GM19463 (cell line): ENCODE measurements around the gene LIPT1.
"Not testable (repeated sequence)": the region's sequence is repeated elsewhere in the genome, so short reads cannot be mapped to it uniquely, and the experiment has no call there.

ENCODE experiments used
- ATAC-seq: cut with Tn5 transposase; IDR thresholded peaks from one replicate; pipeline ENCODE4 v1.9.1; 2021; ENCODE audit warnings: mild to moderate bottlenecking, moderate library complexity; ENCODE audit not compliant: unreplicated experiment

LIPT1 gene

GRCh38 chr2:99171377-99172140 is 16.8 kb downstream of the LIPT1 start:
- ATAC-seq = no peak

GRCh38 chr2:99180755-99181623 is 26.2 kb downstream of the LIPT1 start, which contains the start of the genes MITD1 and MRPL30:
Gene MITD1 (minus strand): TSS chr2:99181058. CDS start chr2:99180981, 77 bp downstream.
Gene MRPL30 (plus strand): TSS chr2:99181184. CDS start chr2:99186204, 5,020 bp downstream.
- peak; percentile 89 for ATAC-seq

- no peak for ATAC-seq
Measured at GRCh38 chr2:99181624-99182000, 26.8 kb downstream of the LIPT1 start.

- no peak for ATAC-seq
Measured at GRCh38 chr2:99183025-99183424, 28.3 kb downstream of the LIPT1 start.

- ATAC-seq = no peak
Measured at GRCh38 chr2:99184811-99185210, 30.0 kb downstream of the LIPT1 start.

- no peak for ATAC-seq
Measured at GRCh38 chr2:99187011-99187410, 32.2 kb downstream of the LIPT1 start.

GRCh38 chr2:99188357-99188756 is 33.6 kb downstream of the LIPT1 start:
- no peak for ATAC-seq

GRCh38 chr2:99190548-99190947 is 35.8 kb downstream of the LIPT1 start:
- no peak for ATAC-seq

GRCh38 chr2:99192364-99192763 is 37.6 kb downstream of the LIPT1 start:
- ATAC-seq = not testable (repeated sequence)

GRCh38 chr2:99198103-99198841 is 43.5 kb downstream of the LIPT1 start:
- no peak for ATAC-seq

- ATAC-seq = no peak
Measured at GRCh38 chr2:99200076-99200800, 45.5 kb downstream of the LIPT1 start.

GRCh38 chr2:99201959-99202678 is 47.4 kb downstream of the LIPT1 start:
- no peak for ATAC-seq

- ATAC-seq = no peak
Measured at GRCh38 chr2:99205491-99205890, 50.7 kb downstream of the LIPT1 start.
